Effector memory CD4-positive, alpha-beta T cell (primary cell): ENCODE measurements around the gene CACNA2D3.
"Not testable (repeated sequence)": the region's sequence is repeated elsewhere in the genome, so short reads cannot be mapped to it uniquely, and the experiment has no call there.

ENCODE experiments used
- DNase-seq, 3 donors: peaks; one replicate each; pipeline ENCODE4 v3.0.0-alpha.2; 2020
- H3K27ac ChIP-seq: 2 replicates; pipeline ENCODE4 v1.7.0; 2013; ENCODE audit warnings: mild to moderate bottlenecking, low read length, moderate library complexity; ENCODE audit not compliant: insufficient read depth, poor library complexity, severe bottlenecking
- H3K27me3 ChIP-seq: replicated peaks from 2 replicates; pipeline ENCODE4 v1.7.0; 2013; ENCODE audit warnings: mild to moderate bottlenecking, low read length; ENCODE audit not compliant: insufficient read depth, control insufficient read depth, poor library complexity, severe bottlenecking
- H3K36me3 ChIP-seq: 2 replicates; pipeline ENCODE4 v1.7.0; 2013; ENCODE audit warnings: mild to moderate bottlenecking, low read length, moderate library complexity; ENCODE audit not compliant: control insufficient read depth, insufficient read depth
- H3K4me1 ChIP-seq: 2 replicates; pipeline ENCODE4 v1.7.0; 2013; ENCODE audit warnings: low read length, mild to moderate bottlenecking; ENCODE audit not compliant: control insufficient read depth, insufficient read depth, poor library complexity, severe bottlenecking
- H3K4me3 ChIP-seq: 2 replicates; pipeline ENCODE4 v1.7.0; 2013; ENCODE audit warnings: low read length, low read depth, mild to moderate bottlenecking; ENCODE audit not compliant: insufficient read depth, poor library complexity, severe bottlenecking
- H3K9me3 ChIP-seq: 2 replicates; pipeline ENCODE4 v1.7.0; 2013; ENCODE audit warnings: mild to moderate bottlenecking, low read length, moderate library complexity; ENCODE audit not compliant: control insufficient read depth

CACNA2D3 gene

DNA sequence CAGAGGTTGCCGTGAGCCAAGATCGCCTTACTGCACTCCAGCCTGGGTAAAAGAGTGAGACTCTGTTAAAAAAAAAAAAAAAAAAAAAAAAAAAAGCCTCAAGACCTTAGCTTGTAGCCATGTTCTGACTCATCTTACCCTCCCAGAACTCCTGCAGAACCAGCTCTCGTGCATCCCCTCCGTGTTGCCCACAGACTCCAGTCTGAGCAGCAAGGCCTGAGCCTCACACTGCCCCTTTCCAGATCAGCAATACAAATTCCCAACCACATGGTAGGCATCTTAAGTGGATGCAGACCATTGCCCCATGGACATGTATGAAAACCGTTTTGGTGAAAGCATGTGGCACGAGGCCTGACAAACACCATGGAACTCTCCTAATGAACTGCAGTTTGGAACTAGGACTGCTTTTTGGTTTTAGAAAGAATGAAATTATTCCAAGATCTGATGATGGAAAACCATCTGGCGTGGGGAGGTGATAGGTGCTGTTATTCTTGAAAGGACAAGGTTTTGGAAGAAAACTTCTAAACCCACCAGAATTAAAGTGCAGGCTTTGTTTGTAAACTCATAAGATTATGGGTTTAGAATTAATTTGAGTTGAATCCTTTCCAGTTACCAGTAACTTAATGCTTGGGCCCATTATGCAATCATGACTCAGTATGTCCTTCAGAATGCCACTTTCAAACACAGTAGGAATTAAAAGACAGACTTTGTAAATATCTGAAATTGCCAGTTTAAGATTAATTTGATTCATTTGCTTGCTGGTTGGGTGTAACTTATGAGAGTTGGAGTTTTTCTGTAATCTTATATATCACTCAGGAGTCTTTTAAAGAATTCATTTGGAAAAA lies 969.3 kb downstream of the CACNA2D3 start:
- Histone ChIP-seq H3K36me3 (no peaks in the 10 kb centered on the region), H3K27me3 (no peaks in the 10 kb centered on the region), H3K27ac (no peak overlapping the region), H3K4me1 (no peaks in the 10 kb centered on the region), H3K9me3 (no peaks in the 10 kb centered on the region), H3K4me3 (no peak overlapping the region)
- DNase-seq, result no peak

DNA sequence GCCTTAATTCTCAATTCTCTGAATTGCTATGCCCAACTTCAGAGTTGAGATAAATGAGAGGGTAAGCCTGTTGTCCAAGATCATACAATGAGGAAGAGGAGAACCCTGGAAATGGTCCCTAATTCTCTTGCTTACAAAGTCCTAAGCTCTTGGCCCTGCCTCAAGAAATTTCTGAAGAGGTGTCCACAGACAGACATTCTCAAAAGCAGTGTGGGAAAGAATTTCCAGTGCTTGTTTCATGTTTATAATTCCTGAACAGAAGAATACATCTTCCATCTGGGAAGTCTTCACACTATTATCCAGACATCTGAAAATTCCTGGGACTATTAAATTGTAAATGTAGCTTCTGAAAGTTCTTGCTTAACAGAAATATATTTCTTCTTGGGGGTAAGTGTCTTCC lies 972.3 kb downstream of the CACNA2D3 start:
- Histone ChIP-seq H3K36me3 (no peaks in the 10 kb centered on the region), H3K4me1 (no peaks in the 10 kb centered on the region), H3K27ac (no peak overlapping the region), H3K4me3 (no peak overlapping the region), H3K9me3 (no peaks in the 10 kb centered on the region), H3K27me3 (no peaks in the 10 kb centered on the region)
- no peak for DNase-seq

DNA sequence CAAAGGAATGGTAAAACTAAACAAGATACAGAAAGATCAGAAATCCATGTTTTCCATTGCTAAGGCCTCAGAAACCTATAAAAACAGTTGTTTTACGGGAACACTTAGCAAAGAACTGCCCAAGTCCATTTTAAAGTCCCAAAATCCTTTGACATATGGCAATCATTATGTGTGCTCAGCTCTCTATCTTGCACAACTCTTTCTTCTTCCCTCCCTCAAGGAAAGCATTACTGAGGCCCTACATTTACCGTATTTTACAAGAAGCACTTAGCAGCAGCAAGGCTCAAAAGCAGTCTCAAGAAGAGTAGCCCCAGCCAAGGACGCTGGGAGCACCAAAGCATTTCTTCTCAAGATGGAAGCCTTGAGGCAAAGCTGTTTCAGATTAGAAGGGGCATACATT lies 975.1 kb downstream of the CACNA2D3 start:
- H3K36me3 ChIP-seq, result no peaks in the 10 kb centered on the region
- no peak overlapping the region for H3K27ac ChIP-seq
- no peaks in the 10 kb centered on the region for H3K4me1 ChIP-seq
- DNase-seq, result no peak
- H3K4me3 ChIP-seq, result no peak overlapping the region
- no peaks in the 10 kb centered on the region for H3K27me3 ChIP-seq
- no peaks in the 10 kb centered on the region for H3K9me3 ChIP-seq

DNA sequence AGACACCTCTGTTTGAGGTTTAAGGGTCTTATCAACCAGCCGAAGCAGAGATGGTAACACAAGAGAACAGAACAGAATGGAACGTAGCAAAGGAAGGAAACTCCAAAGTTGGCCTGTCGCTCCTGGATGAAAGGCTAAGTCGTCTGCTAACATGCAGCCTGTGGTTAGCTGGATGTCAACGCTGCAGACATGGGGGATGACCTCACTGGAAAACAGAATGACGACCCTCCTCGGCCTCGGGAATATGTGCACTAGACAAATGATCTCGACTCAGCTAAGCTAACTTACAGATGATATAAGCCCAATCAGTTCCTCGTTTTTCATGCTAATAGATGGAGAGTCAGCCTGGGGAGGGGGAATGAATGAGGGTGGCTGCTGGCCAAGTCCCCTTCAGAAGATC lies 983.3 kb downstream of the CACNA2D3 start:
- H3K9me3 ChIP-seq, result no peaks in the 10 kb centered on the region
- H3K4me1 ChIP-seq, result no peaks in the 10 kb centered on the region
- no peaks in the 10 kb centered on the region for H3K27me3 ChIP-seq
- H3K36me3 ChIP-seq, result no peaks in the 10 kb centered on the region
- H3K27ac ChIP-seq, result no peak overlapping the region
- no peak for DNase-seq
- no peak overlapping the region for H3K4me3 ChIP-seq

DNA sequence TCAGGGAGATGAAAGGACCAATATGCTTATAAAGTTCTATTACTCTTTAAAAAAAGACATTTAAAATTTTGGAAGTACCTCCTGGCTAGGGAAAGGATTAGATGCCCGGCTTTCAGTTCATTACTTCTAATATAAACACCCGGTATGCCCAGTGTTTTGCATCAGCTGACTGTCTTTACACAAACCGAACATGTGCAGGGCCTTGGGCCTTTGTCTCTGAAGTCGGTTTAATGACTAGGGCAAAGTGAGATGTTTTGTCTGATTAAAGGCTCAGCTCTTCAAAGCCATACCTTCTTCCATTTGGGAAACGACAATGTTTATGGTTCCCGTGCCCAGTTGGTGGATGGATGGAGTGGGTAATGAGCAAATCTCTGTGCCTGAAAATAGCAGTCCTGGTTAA lies 984.8 kb downstream of the CACNA2D3 start:
- DNase-seq, result no peak
- Histone ChIP-seq H3K27me3 (no peaks in the 10 kb centered on the region), H3K36me3 (no peaks in the 10 kb centered on the region), H3K9me3 (no peaks in the 10 kb centered on the region), H3K4me3 (no peak overlapping the region), H3K4me1 (no peaks in the 10 kb centered on the region), H3K27ac (no peak overlapping the region)

DNA sequence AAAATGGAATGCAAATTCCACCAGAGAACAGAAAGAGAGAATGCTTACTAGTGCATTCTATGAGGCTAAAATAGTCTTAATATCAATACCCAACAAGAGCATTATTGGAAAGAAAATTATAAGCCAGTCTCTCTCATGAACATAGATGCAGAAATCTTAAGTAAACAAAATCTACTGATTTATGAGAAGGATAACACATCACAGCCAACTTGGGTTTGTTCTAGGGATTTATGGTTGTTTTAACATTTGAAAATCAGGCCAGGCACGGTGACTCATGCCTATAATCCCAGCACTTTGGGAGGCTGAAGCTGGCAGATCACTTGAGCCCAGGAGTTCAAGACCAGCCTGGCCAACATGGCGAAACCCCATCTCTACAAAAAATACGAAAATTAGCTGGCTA lies 989.6 kb downstream of the CACNA2D3 start:
- not testable (repeated sequence) for H3K9me3 ChIP-seq, H3K36me3 ChIP-seq, H3K4me1 ChIP-seq, H3K27ac ChIP-seq, H3K4me3 ChIP-seq, H3K27me3 ChIP-seq, DNase-seq

DNA sequence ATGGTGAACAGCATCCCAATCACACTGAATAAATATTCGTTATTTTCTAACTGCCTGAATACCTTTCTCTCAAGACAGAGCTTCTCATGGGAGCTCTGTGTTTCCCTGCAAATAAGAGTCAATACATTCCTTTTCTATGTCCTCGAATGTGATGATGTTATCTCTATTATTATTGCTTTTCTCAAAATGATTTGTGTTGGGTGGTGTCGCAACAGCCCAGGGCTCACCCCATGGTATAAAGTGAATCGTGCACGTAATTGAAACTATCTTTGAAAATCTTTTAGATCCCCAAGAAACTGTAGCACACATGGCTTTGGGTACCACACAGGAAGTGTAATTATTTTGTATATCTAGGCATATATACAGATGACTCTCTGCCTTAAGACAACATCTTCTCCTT lies 996.1 kb downstream of the CACNA2D3 start:
- Histone ChIP-seq H3K4me3 (no peak overlapping the region), H3K27ac (no peak overlapping the region), H3K4me1 (no peaks in the 10 kb centered on the region), H3K27me3 (no peaks in the 10 kb centered on the region), H3K9me3 (no peaks in the 10 kb centered on the region), H3K36me3 (no peaks in the 10 kb centered on the region)
- DNase-seq, result no peak

DNA sequence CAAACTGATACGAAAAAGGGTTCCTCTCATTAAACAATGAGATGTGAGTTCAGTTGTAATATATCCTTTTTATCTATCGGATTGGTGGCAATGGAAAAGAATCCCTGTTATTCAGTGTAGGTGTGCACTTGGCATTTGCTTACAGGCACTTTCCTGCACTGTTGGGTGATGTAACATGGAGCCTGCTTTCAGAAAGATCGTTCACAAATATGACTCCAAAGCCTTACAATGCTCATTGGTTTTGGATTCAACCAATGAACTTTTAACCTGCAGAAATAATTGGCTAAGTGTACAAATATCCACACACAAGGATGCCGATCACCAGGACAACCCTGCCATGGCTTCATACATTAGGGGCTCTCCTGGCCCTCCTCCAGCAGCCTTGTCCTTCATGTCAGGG lies 996.9 kb downstream of the CACNA2D3 start:
- no peaks in the 10 kb centered on the region for H3K36me3 ChIP-seq
- H3K27me3 ChIP-seq, result no peaks in the 10 kb centered on the region
- no peak overlapping the region for H3K4me3 ChIP-seq
- no peaks in the 10 kb centered on the region for H3K4me1 ChIP-seq
- DNase-seq, result no peak
- H3K27ac ChIP-seq, result no peak overlapping the region
- no peaks in the 10 kb centered on the region for H3K9me3 ChIP-seq

DNA sequence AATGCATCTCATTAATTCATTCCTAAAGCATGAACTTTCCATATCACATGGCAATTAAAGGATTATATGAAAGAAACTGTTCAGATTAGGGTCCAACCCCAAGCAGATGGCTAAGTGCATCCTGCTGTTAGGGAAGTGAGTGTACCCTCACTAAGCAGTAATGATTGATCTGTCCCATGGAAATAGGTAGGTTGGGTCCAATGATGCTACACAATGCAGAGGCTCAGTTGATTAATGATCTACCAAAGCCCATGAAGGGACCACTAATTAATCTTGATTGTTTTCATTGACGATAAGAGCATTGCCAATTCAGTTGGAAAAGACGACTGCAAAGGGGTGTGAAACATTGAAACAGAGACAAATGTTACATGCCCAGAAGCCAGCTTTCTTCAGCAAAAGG lies 1000.0 kb downstream of the CACNA2D3 start:
- Histone ChIP-seq H3K36me3 (no peaks in the 10 kb centered on the region), H3K27ac (no peak overlapping the region), H3K4me1 (no peaks in the 10 kb centered on the region), H3K4me3 (no peak overlapping the region), H3K9me3 (no peaks in the 10 kb centered on the region), H3K27me3 (no peaks in the 10 kb centered on the region)
- DNase-seq, result no peak
